Activated B cell treated with CpG ODN at 0.5 μM for 24 hours (primary cell): ENCODE data around the gene KRTAP5-3. TPM values are rescaled to one million over a fixed set of nuclear protein-coding genes. Genes with fewer than 3 reads are reported as not detected.

Source experiments
- ATAC-seq: fragments of 200-7000 bp; cut with Tn5 transposase; one replicate; pipeline ENCODE4 v1.10.0; 2021; ENCODE audit warnings: low read depth, mild to moderate bottlenecking, moderate library complexity
- CTCF ChIA-PET: fragments of 350-600 bp; sonication (Branson Sonifier 250); formaldehyde crosslinking; loops from one replicate; lab custom pipeline; 2021; ENCODE audit warnings: antibody characterized with exemption; lab: Charles Lee
- POLR2A ChIA-PET: fragments of 350-600 bp; sonication (Branson Sonifier 250); formaldehyde crosslinking; loops from one replicate; lab custom pipeline; 2021; ENCODE audit warnings: antibody characterized with exemption; lab: Charles Lee
- DNase-seq: peaks from one replicate; pipeline ENCODE4 v3.0.0; 2022
- H3K27ac Mint-ChIP-seq: one replicate; pipeline ENCODE4 v1.8.0; 2020; ENCODE audit warnings: mixed read lengths
- H3K27me3 Mint-ChIP-seq: one replicate; pipeline ENCODE4 v1.8.0; 2021; ENCODE audit warnings: mixed read lengths
- H3K36me3 Mint-ChIP-seq: one replicate; pipeline ENCODE4 v1.8.0; 2021; ENCODE audit warnings: low read depth, mixed read lengths
- H3K4me1 Mint-ChIP-seq: one replicate; pipeline ENCODE4 v1.8.0; 2021; ENCODE audit warnings: mixed read lengths
- H3K4me3 Mint-ChIP-seq: one replicate; pipeline ENCODE4 v1.8.0; 2020; ENCODE audit warnings: mild to moderate bottlenecking, mixed read lengths
- H3K9me3 Mint-ChIP-seq: one replicate; pipeline ENCODE4 v1.8.0; 2020; ENCODE audit warnings: mixed read lengths
- CTCF ChIP-seq: fragments of 200-600 bp; IDR thresholded peaks from one replicate; pipeline ENCODE4 v1.8.0; 2022; ENCODE audit warnings: antibody characterized with exemption, mild to moderate bottlenecking
- intact Hi-C: fragments of 100-400 bp; cut with micrococcal nuclease; formaldehyde crosslinking; loops from one replicate; pipeline ENCODE4 v1.15.1; 2024
- total RNA-seq: library from RNA; stranded (reverse); gene quantifications from 2 replicates; pipeline ENCODE4 v1.2.3, GENCODE V29; 2022

KRTAP5-3 gene
- total RNA-seq, 1 donor from 2014 or later: not detected

GRCh38 chr11:1560649-1561251 is 47.5 kb downstream of the KRTAP5-3 start:
- Mint-ChIP-seq H3K27ac (no peak overlapping the region), H3K27me3 (peaks cover 12% of the 10 kb centered on the region), H3K4me3 (no peak overlapping the region), H3K4me1 (no peaks in the 10 kb centered on the region), H3K36me3 (peaks cover 2% of the 10 kb centered on the region), H3K9me3 (no peaks in the 10 kb centered on the region)
- TF ChIP-seq CTCF: no peak
- no peak for ATAC-seq
- ChIA-PET POLR2A (no interaction called here), CTCF (no interaction called here)
- intact Hi-C loops: no loop called here
- no peak for DNase-seq

- no peak overlapping the region for H3K4me3 Mint-ChIP-seq
- POLR2A ChIA-PET: no interaction called here
- no peak for TF ChIP-seq CTCF
- no peaks in the 10 kb centered on the region for H3K9me3 Mint-ChIP-seq
- peaks cover 13% of the 10 kb centered on the region for H3K27me3 Mint-ChIP-seq
- H3K36me3 Mint-ChIP-seq: peaks cover 2% of the 10 kb centered on the region
- H3K27ac Mint-ChIP-seq: no peak overlapping the region
- intact Hi-C loops: no loop called here
- DNase-seq: no peak
- no peaks in the 10 kb centered on the region for H3K4me1 Mint-ChIP-seq
- CTCF ChIA-PET: no interaction called here
- ATAC-seq: no peak
These were observed 48.1 kb downstream of the KRTAP5-3 start for GRCh38 chr11:1560002-1560648.

GRCh38 chr11:1559111-1559951 is 48.9 kb downstream of the KRTAP5-3 start:
- no peak for TF ChIP-seq CTCF
- H3K27me3 Mint-ChIP-seq: peaks cover 14% of the 10 kb centered on the region
- no peak overlapping the region for H3K4me3 Mint-ChIP-seq
- peaks cover 2% of the 10 kb centered on the region for H3K36me3 Mint-ChIP-seq
- intact Hi-C loops: no loop called here
- no peak for DNase-seq
- CTCF ChIA-PET: interaction anchor here (0.6 kb wide), 1 partner anchor 484 kb away, joined by 5 read pairs; no protein-coding TSS in a partner anchor
- H3K9me3 Mint-ChIP-seq: no peaks in the 10 kb centered on the region
- H3K27ac Mint-ChIP-seq: no peak overlapping the region
- peak; percentile 79 for ATAC-seq
- H3K4me1 Mint-ChIP-seq: no peaks in the 10 kb centered on the region
- POLR2A ChIA-PET: interaction anchor here (0.6 kb wide), 1 partner anchor 15 kb away, joined by 4 read pairs; no protein-coding TSS in a partner anchor

- ATAC-seq (no peak), DNase-seq (no peak)
- Mint-ChIP-seq H3K27ac (no peak overlapping the region), H3K9me3 (no peaks in the 10 kb centered on the region), H3K4me3 (no peak overlapping the region), H3K4me1 (no peaks in the 10 kb centered on the region), H3K36me3 (peaks cover 2% of the 10 kb centered on the region), H3K27me3 (peaks cover 20% of the 10 kb centered on the region)
- intact Hi-C loops: no loop called here
- TF ChIP-seq CTCF: no peak
- ChIA-PET CTCF (interaction anchor here (0.6 kb wide), 1 partner anchor 485 kb away, joined by 5 read pairs; no protein-coding TSS in a partner anchor), POLR2A (interaction anchor here (0.6 kb wide), 1 partner anchor 16 kb away, joined by 4 read pairs; no protein-coding TSS in a partner anchor)
These were observed 49.5 kb downstream of the KRTAP5-3 start for GRCh38 chr11:1558775-1559110.
